Measurements from ENCODE around the gene DNAJC5. TPM values are rescaled to one million over a fixed set of nuclear protein-coding genes. Genes with fewer than 3 reads are reported as not detected.

The DNAJC5 gene
- total RNA-seq, 1 experiment from 2014 or later: 59.5 TPM

GRCh38 chr20:63863021-63863797 is 31.7 kb upstream of the DNAJC5 start:
- DNase-seq (ENCODE audit: low read depth, low spot score) (no peak), ATAC-seq (no peak)
- CTCF ChIA-PET: no interaction called here
- no peaks in the 10 kb centered on the region for H3K27me3 ChIP-seq (ENCODE audit: control insufficient read depth, insufficient read depth, low read length)
- H3K4me3 ChIP-seq (ENCODE audit: low read depth in 2 of 2, low read length in 2 of 2): peak overlapping the region; percentile 89 to 98
- intact Hi-C loops (cut with micrococcal nuclease; ENCODE audit: unreplicated experiment) (no loop called here), in situ Hi-C loops (cut with HindIII; ENCODE audit: low pct_unique_long_range_greater_than_20kb, low sequenced_read_pairs) (no loop called here)
- H3K9me3 ChIP-seq (ENCODE audit: control insufficient read depth, insufficient read depth, low read depth, low read length): no peaks in the 10 kb centered on the region
- POLR2A ChIA-PET: no interaction called here
- BruUV-seq (replicated peaks): no TSS peak
- H3K4me1 ChIP-seq (ENCODE audit: control insufficient read depth, insufficient read depth, low read length): peaks cover 21% of the 10 kb centered on the region
- peaks cover 3% of the 10 kb centered on the region; the same call in 1 of the 2 replicates for H3K36me3 ChIP-seq (ENCODE audit: control insufficient read depth, insufficient read depth, low read length)
- peak overlapping the region; percentile 84 for H3K27ac ChIP-seq (ENCODE audit: low read length)
- TF ChIP-seq TCF7L2 (IDR thresholded peaks at IDR 0.05; ENCODE audit: low read depth, low read length): no peak
- TF ChIP-seq POLR2AphosphoS5 (IDR thresholded peaks at IDR 0.05; ENCODE audit: low read depth, low read length): no peak
- no peak for TF ChIP-seq REST (IDR thresholded peaks at IDR 0.05; ENCODE audit: insufficient read depth in 1 of 2, low read depth in 2 of 2, low read length in 1 of 2)
- no peak for TF ChIP-seq SIN3A (IDR thresholded peaks at IDR 0.05; ENCODE audit: borderline replicate concordance, insufficient read depth, low read depth, low read length)
- no peak for TF ChIP-seq CTCF (IDR thresholded peaks at IDR 0.05)

- ChIA-PET POLR2A (no interaction called here), CTCF (no interaction called here)
- peak; percentile 54 for DNase-seq (ENCODE audit: low read depth, low spot score)
- H3K4me1 ChIP-seq (ENCODE audit: control insufficient read depth, insufficient read depth, low read length): peaks cover 14% of the 10 kb centered on the region
- peak overlapping the region; percentile 89 to 98 for H3K4me3 ChIP-seq (ENCODE audit: low read depth in 2 of 2, low read length in 2 of 2)
- H3K36me3 ChIP-seq (ENCODE audit: control insufficient read depth, insufficient read depth, low read length): peaks cover 3% of the 10 kb centered on the region; the same call in 1 of the 2 replicates
- TF ChIP-seq SIN3A (IDR thresholded peaks at IDR 0.05; ENCODE audit: borderline replicate concordance, insufficient read depth, low read depth, low read length) (no peak), CTCF (IDR thresholded peaks at IDR 0.05) (no peak; the same call in 1 of the 2 replicates), REST (IDR thresholded peaks at IDR 0.05; ENCODE audit: insufficient read depth in 1 of 2, low read depth in 2 of 2, low read length in 1 of 2) (0 out of 4 replicates have a peak, but pooled peaks of 1 of the 2 experiments have one; percentile 20), POLR2AphosphoS5 (IDR thresholded peaks at IDR 0.05; ENCODE audit: low read depth, low read length) (no peak), TCF7L2 (IDR thresholded peaks at IDR 0.05; ENCODE audit: low read depth, low read length) (no peak)
- no TSS peak for BruUV-seq (replicated peaks)
- H3K9me3 ChIP-seq (ENCODE audit: control insufficient read depth, insufficient read depth, low read depth, low read length): no peaks in the 10 kb centered on the region
- intact Hi-C loops (cut with micrococcal nuclease; ENCODE audit: unreplicated experiment): no loop called here
- no peaks in the 10 kb centered on the region for H3K27me3 ChIP-seq (ENCODE audit: control insufficient read depth, insufficient read depth, low read length)
- H3K27ac ChIP-seq (ENCODE audit: low read length): peak overlapping the region; percentile 84
- in situ Hi-C loops (cut with HindIII; ENCODE audit: low pct_unique_long_range_greater_than_20kb, low sequenced_read_pairs): no loop called here
- ATAC-seq: peak; percentile 50
These were observed 31.0 kb upstream of the DNAJC5 start for GRCh38 chr20:63863798-63864544.

Data from Panc1 (cell line).